B cell (primary cell): ENCODE data around the gene GNA15. TPM values are rescaled to one million over a fixed set of nuclear protein-coding genes. Genes with fewer than 3 reads are reported as not detected.

Source experiments
- ATAC-seq: fragments of 200-7000 bp; cut with Tn5 transposase; one replicate; pipeline ENCODE4 v1.10.0; 2021; ENCODE audit warnings: low read depth, mild to moderate bottlenecking, moderate number of reproducible peaks, moderate library complexity
- CTCF ChIA-PET: fragments of 350-600 bp; sonication (Branson Sonifier 250); formaldehyde crosslinking; loops from one replicate; lab custom pipeline; 2021; ENCODE audit warnings: antibody characterized with exemption, inconsistent platforms; lab: Charles Lee
- POLR2A ChIA-PET: fragments of 350-600 bp; sonication (Branson Sonifier 250); formaldehyde crosslinking; loops from one replicate; lab custom pipeline; 2021; ENCODE audit warnings: antibody characterized with exemption; lab: Charles Lee
- DNase-seq: peaks from one replicate; pipeline ENCODE4 v3.0.0; 2013
- H2AFZ ChIP-seq: 2 replicates; pipeline ENCODE4 v1.6.1; 2012; ENCODE audit warnings: mild to moderate bottlenecking, low read depth, low read length; ENCODE audit not compliant: insufficient read depth, poor library complexity, severe bottlenecking
- H3K27ac ChIP-seq, 2 donors: 1 replicate in 1 of 2; 2 replicates in 1 of 2; pipeline ENCODE4 v1.5.1; 2012 to 2013; ENCODE audit warnings: low read length in 2 of 2, mild to moderate bottlenecking in 2 of 2, moderate library complexity in 1 of 2
- H3K27me3 ChIP-seq, 4 experiments: fragments of 200-600 bp in 1 of 4; sonication (generic) in 1 of 4; replicated peaks in 1 of 4; 1 replicate in 2 of 4; 2 replicates in 2 of 4; pipeline versions ENCODE4 v1.6.1 to v1.7.0; 2013 to 2016; ENCODE audit warnings: low read length in 3 of 4, mild to moderate bottlenecking in 2 of 4, mixed read lengths in 1 of 4, moderate library complexity in 1 of 4; ENCODE audit not compliant: insufficient read depth in 4 of 4, control insufficient read depth in 3 of 4; ENCODE audit errors: control extremely low read depth in 1 of 4
- H3K36me3 ChIP-seq, 2 experiments: replicated peaks in 1 of 2; 1 replicate in 1 of 2; 2 replicates in 1 of 2; pipeline versions ENCODE4 v1.6.1 to v1.7.1; 2013; ENCODE audit warnings: low read length in 1 of 2; ENCODE audit not compliant: insufficient read depth in 2 of 2, control insufficient read depth in 1 of 2; ENCODE audit errors: control extremely low read depth in 1 of 2, extremely low read depth in 1 of 2
- H3K4me1 ChIP-seq, 2 donors: fragments of 200-600 bp in 1 of 2; sonication (generic) in 1 of 2; 1 replicate in 1 of 2; 2 replicates in 1 of 2; pipeline versions ENCODE4 v1.5.1 to v1.6.1; 2013 to 2017; ENCODE audit warnings: low read length in 2 of 2; ENCODE audit not compliant: control insufficient read depth in 2 of 2, insufficient read depth in 2 of 2
- H3K4me2 ChIP-seq: replicated peaks from 2 replicates; pipeline ENCODE3; 2012; ENCODE audit warnings: mild to moderate bottlenecking, low read depth, low read length; ENCODE audit not compliant: poor library complexity, severe bottlenecking
- H3K4me3 ChIP-seq, 5 experiments: fragments of 200-600 bp in 1 of 5; sonication (generic) in 1 of 5; 1 replicate in 3 of 5; 2 replicates in 2 of 5; pipeline versions ENCODE4 v1.5.1 to v1.7.0; 2011 to 2016; ENCODE audit warnings: low read length in 4 of 5, mild to moderate bottlenecking in 4 of 5, low read depth in 2 of 5, control low read depth in 1 of 5, moderate library complexity in 1 of 5; ENCODE audit not compliant: insufficient read depth in 1 of 5; ENCODE audit errors: control extremely low read depth in 1 of 5, extremely low read depth in 1 of 5
- H3K79me2 ChIP-seq: fragments of 200-600 bp; sonication (generic); one replicate; pipeline ENCODE4 v1.6.0; 2016; ENCODE audit warnings: low read length; ENCODE audit not compliant: control insufficient read depth, insufficient read depth
- H3K9ac ChIP-seq: fragments of 200-600 bp; sonication (generic); 2 replicates; pipeline ENCODE4 v1.6.1; 2017; ENCODE audit warnings: mild to moderate bottlenecking, low read length, moderate library complexity
- H3K9me3 ChIP-seq, 3 donors: one replicate each; pipeline versions ENCODE4 v1.6.1 to v1.7.1; 2013; ENCODE audit warnings: low read length in 2 of 3; ENCODE audit not compliant: control insufficient read depth in 2 of 3, insufficient read depth in 1 of 3; ENCODE audit errors: control extremely low read depth in 1 of 3
- H4K20me1 ChIP-seq: 2 replicates; pipeline ENCODE4 v1.6.0; 2012; ENCODE audit warnings: mild to moderate bottlenecking, low read length; ENCODE audit not compliant: insufficient read depth, control insufficient read depth, poor library complexity, severe bottlenecking
- H3K27ac Mint-ChIP-seq: one replicate; pipeline ENCODE4 v1.8.0; 2021; ENCODE audit warnings: mixed read lengths
- H3K27me3 Mint-ChIP-seq: one replicate; pipeline ENCODE4 v1.8.0; 2021; ENCODE audit warnings: mixed read lengths
- H3K4me1 Mint-ChIP-seq: one replicate; pipeline ENCODE4 v1.8.0; 2021; ENCODE audit warnings: mixed read lengths
- H3K4me3 Mint-ChIP-seq: one replicate; pipeline ENCODE4 v1.8.0; 2021; ENCODE audit warnings: mixed read lengths
- H3K9me3 Mint-ChIP-seq: one replicate; pipeline ENCODE4 v1.8.0; 2022; ENCODE audit warnings: mixed read lengths; ENCODE audit not compliant: insufficient read depth
- EZH2 ChIP-seq: IDR thresholded peaks from 2 replicates; pipeline ENCODE4 v1.6.1; 2012; ENCODE audit warnings: borderline replicate concordance, low read depth, mild to moderate bottlenecking, moderate library complexity, low read length; ENCODE audit not compliant: insufficient read depth, poor library complexity, severe bottlenecking
- WGBS: methylation state at CpG from one replicate; pipeline ENCODE4 v1.1.5; 2013; ENCODE audit warnings: missing lambda C conversion rate; ENCODE audit not compliant: insufficient coverage; 5-methylcytosine and 5-hydroxymethylcytosine counted together
- intact Hi-C: fragments of 100-400 bp; cut with micrococcal nuclease; formaldehyde crosslinking; loops from one replicate; pipeline ENCODE4 v1.10.0; 2022
- polyA plus RNA-seq: library from polyadenylated mRNA; depleted of rRNA; stranded (reverse); fragments of >200 nt; gene quantifications from 2 replicates; pipeline ENCODE4 v1.2.3, GENCODE V29; 2012
- total RNA-seq, 2 donors: library from RNA; stranded (reverse); fragments of 120-200 nt in 1 of 2; gene quantifications; 1 replicate in 1 of 2; 2 replicates in 1 of 2; pipeline versions ENCODE4 v1.2.3 to v1.2.4, GENCODE V29; 2013 to 2022
- TF ChIP-seq, protein P1 (sequence below): fragments of 200-600 bp; IDR thresholded peaks from one replicate; pipeline ENCODE4 v1.8.0; 2022; ENCODE audit warnings: antibody characterized with exemption, mild to moderate bottlenecking

Gene GNA15
- total and polyA plus RNA-seq, 2 donors (not counting 1 experiment from before 2014, with no cell fraction given): 0.37 to 0.52 TPM

DNA sequence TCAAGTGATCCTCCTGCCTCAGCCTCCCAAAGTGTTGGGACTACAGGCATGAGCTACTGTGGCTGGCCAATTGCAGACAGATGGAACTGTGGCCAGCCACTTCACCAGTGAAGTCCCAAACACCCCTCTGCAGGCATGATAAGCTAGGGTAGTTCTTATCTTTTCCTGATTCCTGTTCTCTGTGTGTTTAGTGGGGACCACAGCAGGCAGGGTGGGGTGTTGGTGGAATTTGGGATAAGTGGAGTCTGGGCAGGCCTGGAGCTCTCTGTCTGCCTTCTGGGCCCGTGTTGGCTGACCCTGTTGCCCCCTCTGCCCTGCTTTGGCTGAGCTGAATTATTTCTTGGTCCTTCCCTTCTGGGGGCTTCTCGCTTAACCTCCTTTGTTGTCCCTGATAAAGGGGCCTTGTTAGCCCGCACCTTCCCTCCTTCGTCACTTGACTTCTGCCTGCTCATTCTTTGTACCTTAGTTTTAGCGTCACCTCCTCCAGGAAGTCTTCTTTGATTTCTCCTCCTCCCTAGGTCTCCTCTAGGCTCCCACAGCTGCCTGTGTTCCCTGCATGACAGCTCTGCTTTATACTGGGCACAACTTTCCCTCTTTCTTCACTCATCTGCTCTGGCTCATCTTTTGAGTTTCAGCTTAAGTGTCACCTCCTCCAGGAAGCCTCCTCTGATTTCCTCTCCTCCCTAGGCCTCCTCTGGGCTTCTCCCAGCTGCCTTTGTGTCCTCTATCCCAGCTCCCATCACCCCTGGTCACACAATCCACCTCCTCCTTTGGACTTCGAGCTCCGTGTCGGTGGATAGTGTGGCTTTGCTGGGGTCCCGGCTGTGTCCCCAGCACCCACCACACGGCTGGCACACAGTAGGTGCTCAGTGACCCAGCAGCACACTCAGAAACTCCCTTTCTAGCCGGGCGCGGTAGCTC, 48.1 kb downstream of the GNA15 start:
- peaks cover 98% of the 10 kb centered on the region for H4K20me1 ChIP-seq
- 91% methylated on average over 10 of the region's 13 CpGs for WGBS
- H3K4me1 ChIP-seq: peaks cover 49 to 75% of the 10 kb centered on the region in 2 donors
- no peak overlapping the region for H2AFZ ChIP-seq
- Mint-ChIP-seq H3K27ac (peak overlapping the region; percentile 82), H3K4me3 (peak overlapping the region; percentile 93), H3K27me3 (no peaks in the 10 kb centered on the region), H3K4me1 (peaks cover 67% of the 10 kb centered on the region), H3K9me3 (no peaks in the 10 kb centered on the region)
- no peaks in the 10 kb centered on the region for H3K9me3 ChIP-seq
- no peak for ATAC-seq
- peaks cover 95% of the 10 kb centered on the region for H3K79me2 ChIP-seq
- H3K4me3 ChIP-seq: no peak overlapping the region
- peak overlapping the region; percentile 100 for H3K4me2 ChIP-seq
- H3K27me3 ChIP-seq: no peaks in the 10 kb centered on the region
- TF ChIP-seq, protein P1, sequence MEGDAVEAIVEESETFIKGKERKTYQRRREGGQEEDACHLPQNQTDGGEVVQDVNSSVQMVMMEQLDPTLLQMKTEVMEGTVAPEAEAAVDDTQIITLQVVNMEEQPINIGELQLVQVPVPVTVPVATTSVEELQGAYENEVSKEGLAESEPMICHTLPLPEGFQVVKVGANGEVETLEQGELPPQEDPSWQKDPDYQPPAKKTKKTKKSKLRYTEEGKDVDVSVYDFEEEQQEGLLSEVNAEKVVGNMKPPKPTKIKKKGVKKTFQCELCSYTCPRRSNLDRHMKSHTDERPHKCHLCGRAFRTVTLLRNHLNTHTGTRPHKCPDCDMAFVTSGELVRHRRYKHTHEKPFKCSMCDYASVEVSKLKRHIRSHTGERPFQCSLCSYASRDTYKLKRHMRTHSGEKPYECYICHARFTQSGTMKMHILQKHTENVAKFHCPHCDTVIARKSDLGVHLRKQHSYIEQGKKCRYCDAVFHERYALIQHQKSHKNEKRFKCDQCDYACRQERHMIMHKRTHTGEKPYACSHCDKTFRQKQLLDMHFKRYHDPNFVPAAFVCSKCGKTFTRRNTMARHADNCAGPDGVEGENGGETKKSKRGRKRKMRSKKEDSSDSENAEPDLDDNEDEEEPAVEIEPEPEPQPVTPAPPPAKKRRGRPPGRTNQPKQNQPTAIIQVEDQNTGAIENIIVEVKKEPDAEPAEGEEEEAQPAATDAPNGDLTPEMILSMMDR: no peak
- no peak for TF ChIP-seq EZH2
- intact Hi-C loops: loop anchor here (10.0 kb wide), 3 partner anchors 119 to 1939 kb away; partner anchors contain the start of genes ATP5F1D, FEM1A, MIDN and TLE5
- no peak for DNase-seq
- ChIA-PET POLR2A (interaction anchor here (0.5 to 1.7 kb wide), 9 partner anchors 8 to 1358 kb away, joined by 3 to 9 read pairs (median 4); no protein-coding TSS in a partner anchor), CTCF (interaction anchor here (0.6 to 1.2 kb wide), 8 partner anchors 22 to 343 kb away, joined by 3 read pairs; partner anchors contain the start of gene ZNF555)
- H3K36me3 ChIP-seq: peaks cover 0 to 42% of the 10 kb centered on the region in 2 experiments
- peak overlapping the region in 1 of 2 donors; percentile 22 for H3K27ac ChIP-seq
- H3K9ac ChIP-seq: peak overlapping the region; percentile 13
